H1 (cell line): ENCODE measurements around the gene TMPRSS11F. TPM values are rescaled to one million over a fixed set of nuclear protein-coding genes. Genes with fewer than 3 reads are reported as not detected.

Source experiments
- CTCF ChIA-PET: fragments of 300-600 bp; sonication (Branson Sonifier 250); formaldehyde crosslinking; loops from one replicate; lab custom pipeline; 2021; ENCODE audit not compliant: partially characterized antibody; lab: Charles Lee
- POLR2A ChIA-PET: fragments of 300-600 bp; sonication (Branson Sonifier 250); formaldehyde crosslinking; loops from one replicate; lab custom pipeline; 2021; ENCODE audit warnings: inconsistent platforms; ENCODE audit not compliant: partially characterized antibody; lab: Charles Lee
- DNase-seq, 2 experiments: peaks; one replicate each; pipeline versions ENCODE4 v3.0.0 to v3.0.0-alpha.2; 2010 to 2022; ENCODE audit warnings: low spot score in 2 of 2, low read depth in 1 of 2, mixed read lengths in 1 of 2
- FAIRE-seq: peaks from 2 replicates; lab custom pipeline; 2011; peaks lifted over from hg19 to GRCh38; lab: Jason Lieb, UNC
- H2AFZ ChIP-seq: 2 replicates; pipeline ENCODE4 v1.8.1; 2012; ENCODE audit warnings: low read length, inconsistent platforms
- H2AK5ac ChIP-seq: 2 replicates; pipeline ENCODE4 v1.6.1; 2013; ENCODE audit warnings: low read depth, low read length
- H2BK120ac ChIP-seq: replicated peaks from 2 replicates; pipeline ENCODE3; 2013; ENCODE audit warnings: low read depth, low read length, inconsistent platforms
- H2BK12ac ChIP-seq: 2 replicates; pipeline ENCODE4 v1.6.1; 2013; ENCODE audit warnings: low read depth, low read length
- H2BK15ac ChIP-seq: 2 replicates; pipeline ENCODE4 v1.6.1; 2013; ENCODE audit warnings: low read length
- H2BK20ac ChIP-seq: 2 replicates; pipeline ENCODE4 v1.6.1; 2013; ENCODE audit warnings: low read length
- H2BK5ac ChIP-seq: 2 replicates; pipeline ENCODE4 v1.6.1; 2013; ENCODE audit warnings: low read depth, low read length
- H3K14ac ChIP-seq: 2 replicates; pipeline ENCODE4 v1.6.1; 2013; ENCODE audit warnings: inconsistent platforms; ENCODE audit not compliant: insufficient read length
- H3K18ac ChIP-seq: 2 replicates; pipeline ENCODE4 v1.6.1; 2013; ENCODE audit warnings: low read length; ENCODE audit errors: extremely low read depth
- H3K23ac ChIP-seq: 2 replicates; pipeline ENCODE4 v1.6.1; 2013; ENCODE audit warnings: inconsistent platforms; ENCODE audit not compliant: insufficient read length
- H3K23me2 ChIP-seq: 2 replicates; pipeline ENCODE4 v1.6.1; 2013; ENCODE audit warnings: low read depth, low read length
- H3K27ac ChIP-seq: 2 replicates; pipeline ENCODE4 v1.6.1; 2011; ENCODE audit warnings: low read depth, low read length, inconsistent platforms
- H3K27me3 ChIP-seq, 4 experiments: replicated peaks in 1 of 4; 1 replicate in 1 of 4; 2 replicates in 3 of 4; pipeline versions ENCODE4 v1.6.1 to v1.8.1; 2011 to 2013; ENCODE audit warnings: low read length in 3 of 4, mild to moderate bottlenecking in 3 of 4, inconsistent platforms in 2 of 4, mixed read lengths in 2 of 4, moderate library complexity in 1 of 4; ENCODE audit not compliant: control insufficient read depth in 3 of 4, insufficient read depth in 3 of 4; ENCODE audit errors: extremely low read depth in 1 of 4
- H3K36me3 ChIP-seq, 4 experiments: 2 replicates each; pipeline versions ENCODE4 v1.6.1 to v1.8.1; 2011 to 2013; ENCODE audit warnings: mild to moderate bottlenecking in 4 of 4, low read length in 3 of 4, moderate library complexity in 2 of 4, control low read depth in 1 of 4, inconsistent platforms in 1 of 4; ENCODE audit not compliant: insufficient read depth in 4 of 4, control insufficient read depth in 2 of 4
- H3K4ac ChIP-seq: replicated peaks from 2 replicates; pipeline ENCODE3; 2013; ENCODE audit warnings: low read length, low read depth, mixed read lengths, inconsistent platforms; ENCODE audit not compliant: insufficient read length
- H3K4me1 ChIP-seq, 4 experiments: replicated peaks in 1 of 4; 1 replicate in 1 of 4; 2 replicates in 3 of 4; pipeline versions ENCODE4 v1.6.1 to v1.8.1; 2011 to 2013; ENCODE audit warnings: low read length in 3 of 4, inconsistent platforms in 2 of 4, mixed read lengths in 1 of 4; ENCODE audit not compliant: insufficient read depth in 4 of 4, control insufficient read depth in 3 of 4
- H3K4me2 ChIP-seq, 2 experiments: 2 replicates each; pipeline versions ENCODE4 v1.6.1 to v1.8.1; 2011 to 2013; ENCODE audit warnings: low read depth in 2 of 2, low read length in 2 of 2, control low read depth in 1 of 2, inconsistent platforms in 1 of 2, mild to moderate bottlenecking in 1 of 2; ENCODE audit not compliant: insufficient read depth in 1 of 2
- H3K4me3 ChIP-seq, 4 experiments: fragments of 200-600, 300-600 bp in 1 of 4; sonication (generic), shearing (Covaris generic), sonication (Bioruptor Twin) in 1 of 4; 2 replicates each; pipeline versions ENCODE4 v1.5.1 to v1.8.1; 2011 to 2016; ENCODE audit warnings: low read length in 4 of 4, low read depth in 3 of 4, control low read depth in 2 of 4, inconsistent platforms in 2 of 4, mild to moderate bottlenecking in 2 of 4, mixed read lengths in 1 of 4, moderate library complexity in 1 of 4; ENCODE audit not compliant: insufficient read depth in 2 of 4; ENCODE audit errors: extremely low read depth in 1 of 4
- H3K56ac ChIP-seq: replicated peaks from 2 replicates; pipeline ENCODE3; 2013; ENCODE audit warnings: low read depth, mild to moderate bottlenecking, mixed read lengths, low read length, inconsistent platforms; ENCODE audit not compliant: insufficient read length
- H3K79me1 ChIP-seq: 2 replicates; pipeline ENCODE4 v1.6.1; 2013; ENCODE audit warnings: low read depth, low read length, control low read depth
- H3K79me2 ChIP-seq, 2 experiments: 2 replicates each; pipeline versions ENCODE4 v1.6.1 to v1.8.1; 2012 to 2013; ENCODE audit warnings: low read length in 2 of 2, mild to moderate bottlenecking in 2 of 2, inconsistent platforms in 1 of 2; ENCODE audit not compliant: insufficient read depth in 2 of 2, control insufficient read depth in 1 of 2
- H3K9ac ChIP-seq, 4 experiments: replicated peaks in 1 of 4; 1 replicate in 1 of 4; 2 replicates in 3 of 4; pipeline versions ENCODE4 v1.6.1 to v1.8.1; 2011 to 2013; ENCODE audit warnings: low read depth in 3 of 4, low read length in 3 of 4, control low read depth in 2 of 4, mild to moderate bottlenecking in 2 of 4, moderate library complexity in 2 of 4, inconsistent platforms in 1 of 4; ENCODE audit errors: extremely low read depth in 1 of 4
- H3K9me3 ChIP-seq, 2 experiments: 2 replicates each; pipeline versions ENCODE4 v1.6.1 to v1.8.1; 2012 to 2013; ENCODE audit warnings: mild to moderate bottlenecking in 2 of 2, moderate library complexity in 2 of 2, control low read depth in 1 of 2, inconsistent platforms in 1 of 2, low read depth in 1 of 2, low read length in 1 of 2, mixed read lengths in 1 of 2; ENCODE audit not compliant: insufficient read depth in 2 of 2
- H4K20me1 ChIP-seq, 2 experiments: replicated peaks in 1 of 2; 2 replicates each; pipeline versions ENCODE3 to v1.8.1; 2011 to 2013; ENCODE audit warnings: inconsistent platforms in 2 of 2, low read length in 2 of 2, mild to moderate bottlenecking in 1 of 2; ENCODE audit not compliant: insufficient read depth in 2 of 2, control insufficient read depth in 1 of 2
- H4K5ac ChIP-seq: 2 replicates; pipeline ENCODE4 v1.6.1; 2013; ENCODE audit warnings: low read length, low read depth, mixed read lengths, inconsistent platforms; ENCODE audit not compliant: insufficient read length
- H4K8ac ChIP-seq: 2 replicates; pipeline ENCODE4 v1.8.0; 2013; ENCODE audit warnings: mild to moderate bottlenecking, moderate library complexity, low read length, inconsistent platforms; ENCODE audit not compliant: insufficient read depth; ENCODE audit errors: extremely low read depth
- H4K91ac ChIP-seq: replicated peaks from 2 replicates; pipeline ENCODE3; 2013; ENCODE audit warnings: low read length, mixed read lengths, inconsistent platforms; ENCODE audit not compliant: insufficient read length
- ATF2 ChIP-seq: IDR thresholded peaks from 2 replicates; pipeline ENCODE4 v1.6.1; 2012; ENCODE audit warnings: low read length, inconsistent platforms
- CTCF ChIP-seq, 3 experiments: IDR thresholded peaks; 1 replicate in 2 of 3; 2 replicates in 1 of 3; pipeline versions ENCODE4 v1.5.1 to v1.6.1; 2011; ENCODE audit warnings: low read length in 3 of 3, mild to moderate bottlenecking in 3 of 3, inconsistent platforms in 2 of 3, low read depth in 1 of 3, moderate library complexity in 1 of 3; ENCODE audit not compliant: insufficient read depth in 1 of 3; ENCODE audit errors: control extremely low read depth in 1 of 3
- MAFK ChIP-seq: IDR thresholded peaks from 2 replicates; pipeline ENCODE4 v1.6.1; 2012; ENCODE audit warnings: low read depth, mild to moderate bottlenecking, improper control_type of control experiment, low read length
- MAX ChIP-seq: IDR thresholded peaks from 2 replicates; pipeline ENCODE4 v1.6.1; 2012; ENCODE audit warnings: inconsistent platforms
- RAD21 ChIP-seq, 2 experiments: IDR thresholded peaks in 1 of 2; conservative IDR thresholded peaks in 1 of 2; 2 replicates each; pipeline ENCODE4 v1.6.1; 2011; ENCODE audit warnings: low read depth in 2 of 2, low read length in 2 of 2, improper control_type of control experiment in 1 of 2, inconsistent platforms in 1 of 2, mild to moderate bottlenecking in 1 of 2, moderate library complexity in 1 of 2
- SIN3A ChIP-seq, 2 experiments: IDR thresholded peaks in 1 of 2; conservative IDR thresholded peaks in 1 of 2; 2 replicates each; pipeline ENCODE4 v1.6.1; 2011 to 2012; ENCODE audit warnings: low read length in 2 of 2, improper control_type of control experiment in 1 of 2, low read depth in 1 of 2, mild to moderate bottlenecking in 1 of 2
- TEAD4 ChIP-seq: IDR thresholded peaks from 2 replicates; pipeline ENCODE4 v1.6.1; 2012; ENCODE audit warnings: low read depth, low read length, inconsistent platforms, mixed read lengths
- WGBS, 2 experiments: shearing (Covaris generic) in 1 of 2; methylation state at CpG; one replicate each; pipeline versions ENCODE4 v1.1.6 to v1.1.7; 2013 to 2015; ENCODE audit warnings: low lambda C conversion rate in 2 of 2, mixed read lengths in 2 of 2, inconsistent platforms in 1 of 2, low coverage in 1 of 2, missing lambda C conversion rate in 1 of 2; ENCODE audit not compliant: insufficient replicate concordance in 2 of 2, insufficient coverage in 1 of 2, insufficient read length in 1 of 2; ENCODE audit errors: extremely low coverage in 1 of 2, missing lambda C conversion rate in 1 of 2; 5-methylcytosine and 5-hydroxymethylcytosine counted together
- polyA plus RNA-seq, 7 experiments: library from polyadenylated mRNA; depleted of rRNA in 3 of 7; stranded (reverse) in 5 of 7; unstranded in 2 of 7; fragments of >200 nt in 5 of 7; fragments of 200-250 nt in 2 of 7; gene quantifications; 1 replicate in 5 of 7; 2 replicates in 1 of 7; 4 replicates in 1 of 7; pipeline versions ENCODE4 v1.2.1 to v1.2.3, GENCODE V29; 2011 to 2013; ENCODE audit warnings: missing spikeins in 2 of 7, mixed read lengths in 2 of 7
- total RNA-seq: library from RNA; stranded (reverse); fragmentation: NEBNext Ultra II Directional; extraction: Animal tissue kit (Norgen Biotek cat#: 25700); gene quantifications from 2 replicates; pipeline ENCODE4 v1.2.1, GENCODE V29; 2021

Gene TMPRSS11F
- total and polyA plus RNA-seq, 2 of the 8 experiments (the other 6 are each of a cell fraction or from before 2014, with no cell fraction given) = not detected

GRCh38 chr4:68175562-68176155 is 46.0 kb upstream of the TMPRSS11F start:
- no peaks in the 10 kb centered on the region for H3K36me3 ChIP-seq
- no peak overlapping the region for H3K4me3 ChIP-seq
- H2AK5ac ChIP-seq = no peak overlapping the region
- H2BK20ac ChIP-seq = no peak overlapping the region
- H4K5ac ChIP-seq = no peak overlapping the region
- DNase-seq (no peak), FAIRE-seq (peak; percentile 81)
- no peaks in the 10 kb centered on the region for H3K79me2 ChIP-seq
- no peaks in the 10 kb centered on the region for H3K79me1 ChIP-seq
- H2BK5ac ChIP-seq = no peak overlapping the region
- no peaks in the 10 kb centered on the region for H3K27me3 ChIP-seq
- no peak overlapping the region for H2AFZ ChIP-seq
- no peaks in the 10 kb centered on the region for H4K20me1 ChIP-seq
- no peak overlapping the region for H3K4me2 ChIP-seq
- no peak overlapping the region for H2BK120ac ChIP-seq
- no peaks in the 10 kb centered on the region for H3K4me1 ChIP-seq
- H3K4ac ChIP-seq = no peak overlapping the region
- no peak overlapping the region for H3K56ac ChIP-seq
- ChIA-PET POLR2A (no interaction called here), CTCF (interaction anchor here (0.6 to 5.3 kb wide), 35 partner anchors 8 to 307 kb away, joined by 3 to 43 read pairs (median 5); no protein-coding TSS in a partner anchor)
- H2BK12ac ChIP-seq = no peak overlapping the region
- no peak overlapping the region for H3K9ac ChIP-seq
- peaks cover 10 to 13% of the 10 kb centered on the region in 2 experiments; a peak in 3 of 4 replicates for H3K9me3 ChIP-seq
- H4K8ac ChIP-seq = no peak overlapping the region
- H4K91ac ChIP-seq = no peak overlapping the region
- no peak overlapping the region for H3K14ac ChIP-seq
- no peak overlapping the region for H2BK15ac ChIP-seq
- H3K27ac ChIP-seq = no peak overlapping the region
- WGBS, 2 experiments = 46% methylated on average over 6 of the region's 6 CpGs; no CpG with 5 or more reads in 1 of the 2 experiments
- no peak overlapping the region for H3K23ac ChIP-seq
- no peaks in the 10 kb centered on the region for H3K23me2 ChIP-seq
- no peak overlapping the region for H3K18ac ChIP-seq
- TF ChIP-seq ATF2 (no peak), MAX (no peak), CTCF (IDR thresholded peaks at IDR 0.05; ENCODE audit: control extremely low read depth in 1 of 3, insufficient read depth in 1 of 3, low read depth in 1 of 3, low read length in 3 of 3) (peak in 2 of 3 experiments; percentile 60 to 67; a peak in 2 of 4 replicates), RAD21 (IDR thresholded peaks at IDR 0.05 in 1 of 2, conservative IDR thresholded peaks at IDR 0.05 in 1 of 2; ENCODE audit: low read depth in 2 of 2, low read length in 2 of 2) (peak; percentile 94), TEAD4 (no peak), SIN3A (conservative IDR thresholded peaks at IDR 0.05 in 1 of 2, IDR thresholded peaks at IDR 0.05 in 1 of 2; ENCODE audit: low read depth in 1 of 2, low read length in 2 of 2) (no peak), MAFK (no peak)
